Head of caudate nucleus (tissue), 42 donors: Measurements from ENCODE around the gene TUFT1.
"Not testable (repeated sequence)": the region's sequence is repeated elsewhere in the genome, so short reads cannot be mapped to it uniquely, and the experiment has no call there.

Experiments
- DNase-seq, 42 donors: peaks; one replicate each; pipeline versions ENCODE4 v3.0.0 to v3.0.0-alpha.2; 2020 to 2021; ENCODE audit warnings: mixed read lengths in 7 of 42
- intact Hi-C: fragments of 100-400 bp; cut with DNase I; formaldehyde crosslinking; loops from one replicate; pipeline ENCODE4 v1.15.0; 2022

The TUFT1 gene

DNA sequence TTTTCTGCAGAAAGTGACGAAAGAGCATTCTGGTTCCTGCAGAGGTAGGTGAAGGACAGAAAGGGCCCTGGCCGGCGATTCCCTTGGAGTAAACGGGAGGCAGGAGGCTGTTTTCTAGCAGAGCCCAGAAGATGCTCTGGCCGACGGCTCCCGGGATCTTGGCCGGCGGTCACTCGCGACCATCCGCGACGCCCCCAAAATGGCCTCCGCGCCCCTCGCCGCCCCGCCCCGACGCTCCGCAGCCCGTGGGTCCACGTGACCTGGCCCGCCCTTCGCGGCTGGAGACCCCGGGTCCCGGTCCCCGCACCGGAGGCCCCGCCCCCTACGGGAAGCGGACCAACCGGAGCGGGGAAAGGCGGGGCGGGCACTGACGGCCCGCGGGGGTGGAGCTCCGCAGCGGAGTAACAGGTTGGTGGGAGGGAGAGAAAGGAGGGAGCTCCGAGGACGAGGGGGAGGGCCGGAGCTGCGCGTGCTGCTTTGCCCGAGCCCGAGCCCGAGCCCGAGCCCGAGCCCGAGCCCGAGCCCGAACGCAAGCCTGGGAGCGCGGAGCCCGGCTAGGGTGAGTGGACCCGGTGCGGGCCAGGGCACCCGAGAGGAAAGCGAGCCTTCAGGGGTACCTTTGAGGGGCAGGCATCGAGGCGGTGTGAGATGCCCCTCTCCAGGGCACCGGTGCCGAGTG, 29.0 kb upstream of the TUFT1 start, which contains the start of gene CGN:
Gene CGN (plus strand): TSS at position 431 of the 679 bp plus-strand sequence. CDS start 7,133 bp downstream, outside the sequence.
- intact Hi-C loops = loop anchor here (1.0 kb wide), 1 partner anchor 38 kb away; no protein-coding TSS in a partner anchor
- peak; percentile 75 to 97 (median 94) for DNase-seq

DNA sequence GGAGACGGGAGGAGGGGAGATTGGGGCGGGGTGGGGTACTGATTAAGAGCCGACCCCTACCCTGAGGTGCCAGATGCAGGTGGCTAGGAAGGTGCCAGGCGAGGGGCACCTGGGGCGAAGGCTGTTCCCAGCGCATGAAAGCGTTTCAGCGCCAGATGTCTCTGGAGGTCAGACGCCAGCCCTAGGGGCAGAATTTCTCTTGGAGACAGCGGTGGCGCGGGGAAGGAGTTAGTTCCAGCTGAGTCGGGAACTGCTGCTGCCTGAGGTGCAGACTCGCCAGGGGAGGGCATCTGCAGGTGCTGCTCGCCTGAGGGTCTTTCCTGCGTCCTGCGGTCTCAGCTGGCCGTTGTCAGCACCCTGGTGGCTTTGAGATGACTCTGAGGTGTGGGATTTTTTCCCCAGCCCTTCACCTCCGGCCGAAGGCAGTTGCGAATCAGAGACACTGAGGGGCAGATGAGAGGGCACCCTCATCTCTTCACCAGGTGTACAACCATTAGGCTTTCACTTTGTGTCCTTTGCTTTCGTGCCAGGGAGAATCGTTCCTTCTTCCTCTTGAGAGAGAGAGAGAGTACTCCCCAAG, 28.4 kb upstream of the TUFT1 start:
- intact Hi-C loops = loop anchor here (1.0 kb wide), 1 partner anchor 38 kb away; no protein-coding TSS in a partner anchor
- DNase-seq = peak in 40 of 42 donors; percentile 7 to 72 (median 43)

DNA sequence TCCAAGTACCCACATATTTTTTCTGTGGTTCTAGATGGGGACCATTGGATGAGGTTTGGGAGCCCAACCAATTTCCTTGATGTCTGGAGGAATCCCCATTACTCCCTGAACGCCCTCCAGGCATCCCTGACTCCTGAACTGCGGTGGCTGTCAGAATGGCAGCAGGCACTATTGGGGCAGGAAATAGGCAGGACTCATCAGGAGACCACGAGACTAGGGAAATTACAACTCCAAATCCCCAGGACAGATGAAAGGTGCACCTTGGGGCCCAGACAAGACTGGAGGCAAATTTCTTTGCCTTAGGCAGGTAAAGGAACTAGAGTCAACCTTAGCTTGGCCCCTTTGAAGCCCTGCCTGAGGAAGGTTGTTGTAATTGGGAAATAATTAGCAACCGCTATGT, 27.8 kb upstream of the TUFT1 start:
- intact Hi-C loops = no loop called here
- peak in 1 of 42 donors; percentile 48 for DNase-seq

DNA sequence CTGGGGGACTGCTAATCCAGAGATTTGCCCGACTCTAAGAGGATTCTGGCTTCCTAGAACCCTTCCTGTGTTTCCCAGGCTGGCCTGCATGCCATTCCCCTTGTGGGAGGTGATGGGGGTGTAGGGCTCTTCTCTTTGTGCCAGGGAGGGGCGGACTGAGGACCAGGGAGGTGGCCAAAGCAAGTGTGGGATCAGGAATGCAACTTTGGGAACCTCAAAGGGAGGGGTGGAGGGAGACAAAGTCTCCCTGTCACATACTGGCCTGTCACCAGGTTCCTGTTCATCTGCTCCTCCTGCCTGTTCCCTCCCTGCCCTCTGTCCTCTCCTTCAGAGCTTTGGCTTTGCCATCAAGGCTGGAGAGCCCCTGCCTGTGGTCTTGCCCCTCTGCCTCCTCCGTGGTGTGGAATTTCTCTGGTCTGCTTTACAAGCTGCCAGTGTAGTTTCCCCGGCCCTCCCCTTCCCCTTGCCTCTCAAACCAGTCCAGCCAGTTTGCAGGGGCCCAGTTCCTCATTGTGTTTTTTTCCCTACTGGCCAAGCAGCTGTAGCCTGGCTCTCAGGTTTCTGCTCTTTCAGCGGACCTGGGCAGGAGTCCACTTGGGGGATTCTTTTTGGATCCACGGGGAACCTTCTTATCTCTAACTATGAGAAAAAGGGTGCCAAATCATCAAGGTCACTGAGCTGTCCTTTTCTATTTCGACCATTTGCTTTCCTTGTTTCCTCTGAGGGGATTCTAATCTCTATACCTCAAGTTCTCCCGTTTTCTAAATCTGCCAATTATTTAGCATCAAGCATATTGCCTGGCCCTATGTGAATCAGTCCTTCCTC, 27.1 kb upstream of the TUFT1 start:
- intact Hi-C loops = no loop called here

DNA sequence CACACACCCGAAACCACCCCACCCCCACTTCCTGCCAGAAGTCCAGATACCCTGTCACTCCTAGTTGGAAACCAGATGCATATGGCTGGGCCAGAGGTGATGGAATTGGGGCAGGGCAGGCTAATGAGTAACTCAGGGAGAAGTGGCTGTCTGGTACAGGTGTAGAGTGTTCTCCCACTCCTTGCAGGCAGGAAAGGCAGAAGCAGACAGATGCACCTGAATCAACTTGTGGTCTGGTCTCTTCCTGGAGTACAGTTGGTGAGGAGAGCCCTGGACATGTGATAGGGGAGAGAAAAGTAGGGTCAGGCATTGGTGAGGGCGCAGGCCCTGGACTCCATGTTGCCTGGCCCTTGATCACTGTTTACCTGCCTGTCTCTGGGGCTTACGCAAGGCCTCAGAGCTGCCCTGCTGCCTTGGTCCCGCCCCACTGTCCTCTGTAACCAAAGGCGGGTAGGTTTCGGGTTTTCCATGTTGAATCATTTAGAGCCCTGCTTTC, 26.4 kb upstream of the TUFT1 start:
- no peak for DNase-seq
- intact Hi-C loops = no loop called here

More for the DNA sequence above, 27.1 kb upstream of the TUFT1 start:
- peak in 2 of 42 donors; percentile 27 to 35 for DNase-seq

DNA sequence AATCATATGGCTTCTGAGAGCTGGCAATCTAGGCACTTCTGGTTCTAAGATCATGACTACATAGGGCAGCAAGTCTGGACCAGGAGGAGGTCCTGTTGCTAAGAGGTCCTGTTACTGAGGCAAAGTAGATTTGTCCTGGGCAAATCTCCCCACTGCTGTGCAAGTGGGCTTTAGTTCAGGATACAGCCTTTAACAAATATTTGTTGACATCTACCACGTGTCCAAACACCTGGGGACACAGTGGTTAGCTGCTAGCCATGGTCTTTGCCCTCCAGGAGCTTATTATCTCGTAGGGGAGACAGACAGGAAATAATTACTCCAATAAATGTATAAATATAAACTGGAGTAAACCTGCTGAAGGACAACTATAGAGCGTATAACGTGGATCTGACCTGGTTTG, 25.7 kb upstream of the TUFT1 start:
- DNase-seq = no peak
- intact Hi-C loops = no loop called here

DNA sequence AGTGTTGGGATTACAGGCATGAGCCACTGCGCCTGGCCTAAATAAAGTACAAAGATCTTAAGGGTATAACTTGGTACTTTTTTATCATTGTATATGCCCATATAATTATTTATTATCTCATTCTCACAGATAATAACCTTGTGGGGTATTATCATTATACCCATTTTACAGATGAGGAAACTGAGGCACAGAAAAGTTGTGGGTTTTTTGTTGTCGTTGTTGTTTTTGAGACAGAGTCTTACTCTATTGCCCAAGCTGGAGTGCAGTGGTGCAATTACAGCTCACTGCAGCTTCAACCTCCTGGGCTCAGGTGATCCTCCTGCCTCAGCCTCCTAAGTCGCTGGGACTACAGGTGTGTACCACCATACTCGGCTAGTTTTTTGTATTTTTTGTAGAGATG, 24.8 kb upstream of the TUFT1 start:
- DNase-seq = no peak
- intact Hi-C loops = no loop called here

DNA sequence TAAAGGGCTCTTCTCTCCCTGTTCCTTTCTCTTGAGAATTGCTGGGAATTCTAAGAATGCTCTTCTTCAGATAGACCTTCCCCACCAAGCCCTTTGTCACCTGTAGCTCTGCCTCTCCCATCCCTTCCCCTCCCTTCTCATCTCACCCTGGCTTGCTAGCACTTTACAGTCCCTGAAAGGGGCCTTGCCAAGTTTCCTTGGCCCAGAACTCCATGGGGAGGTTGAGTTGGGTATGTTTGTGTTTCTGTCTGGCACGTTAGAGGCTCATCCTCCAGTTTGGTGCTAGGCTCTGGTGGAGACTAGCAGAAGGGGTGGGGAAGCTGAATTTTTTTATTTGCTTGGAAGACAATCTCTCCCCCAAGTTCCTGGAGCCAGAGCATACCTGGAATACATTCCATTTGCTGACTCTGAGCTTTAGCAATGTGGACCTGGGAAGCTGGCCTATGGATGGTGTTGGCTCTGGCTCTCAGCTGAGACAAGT, 24.0 kb upstream of the TUFT1 start:
- DNase-seq = no peak
- intact Hi-C loops = no loop called here

DNA sequence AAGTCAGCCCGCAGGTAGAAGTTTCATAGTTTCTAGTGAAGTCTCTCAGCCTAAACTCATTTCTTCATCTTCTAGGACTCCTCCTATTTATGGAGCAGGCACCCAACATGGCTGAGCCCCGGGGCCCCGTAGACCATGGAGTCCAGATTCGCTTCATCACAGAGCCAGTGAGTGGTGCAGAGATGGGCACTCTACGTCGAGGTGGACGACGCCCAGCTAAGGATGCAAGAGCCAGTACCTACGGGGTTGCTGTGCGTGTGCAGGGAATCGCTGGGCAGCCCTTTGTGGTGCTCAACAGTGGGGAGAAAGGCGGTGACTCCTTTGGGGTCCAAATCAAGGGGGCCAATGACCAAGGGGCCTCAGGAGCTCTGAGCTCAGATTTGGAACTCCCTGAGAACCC, 21.7 kb upstream of the TUFT1 start:
- no peak for DNase-seq
- intact Hi-C loops = no loop called here

DNA sequence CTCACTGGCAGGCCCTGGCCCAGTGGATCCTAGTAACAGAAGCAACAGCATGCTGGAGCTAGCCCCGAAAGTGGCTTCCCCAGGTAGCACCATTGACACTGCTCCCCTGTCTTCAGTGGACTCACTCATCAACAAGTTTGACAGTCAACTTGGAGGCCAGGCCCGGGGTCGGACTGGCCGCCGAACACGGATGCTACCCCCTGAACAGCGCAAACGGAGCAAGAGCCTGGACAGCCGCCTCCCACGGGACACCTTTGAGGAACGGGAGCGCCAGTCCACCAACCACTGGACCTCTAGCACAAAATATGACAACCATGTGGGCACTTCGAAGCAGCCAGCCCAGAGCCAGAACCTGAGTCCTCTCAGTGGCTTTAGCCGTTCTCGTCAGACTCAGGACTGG, 21.2 kb upstream of the TUFT1 start:
- intact Hi-C loops = no loop called here
- DNase-seq = no peak

DNA sequence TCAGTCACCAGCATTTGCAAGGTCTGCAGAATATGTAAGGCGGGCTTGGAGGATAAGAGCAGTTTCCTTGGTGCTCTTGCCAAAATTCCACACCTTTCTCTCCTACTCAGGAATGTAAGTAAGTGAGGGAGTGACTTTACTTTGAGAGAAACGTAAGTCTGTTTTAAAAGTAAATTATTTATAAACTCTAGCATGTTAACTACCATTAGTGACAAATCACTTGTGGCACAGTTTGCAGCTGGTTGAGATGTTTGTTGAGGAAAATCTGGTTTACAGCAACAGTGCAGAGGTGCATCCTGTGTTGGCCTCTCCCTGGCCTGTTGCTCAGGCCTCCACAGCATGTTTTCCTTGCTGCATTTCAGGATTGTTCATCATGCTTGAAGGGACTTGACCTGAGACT, 20.4 kb upstream of the TUFT1 start:
- intact Hi-C loops = no loop called here
- DNase-seq = no peak

DNA sequence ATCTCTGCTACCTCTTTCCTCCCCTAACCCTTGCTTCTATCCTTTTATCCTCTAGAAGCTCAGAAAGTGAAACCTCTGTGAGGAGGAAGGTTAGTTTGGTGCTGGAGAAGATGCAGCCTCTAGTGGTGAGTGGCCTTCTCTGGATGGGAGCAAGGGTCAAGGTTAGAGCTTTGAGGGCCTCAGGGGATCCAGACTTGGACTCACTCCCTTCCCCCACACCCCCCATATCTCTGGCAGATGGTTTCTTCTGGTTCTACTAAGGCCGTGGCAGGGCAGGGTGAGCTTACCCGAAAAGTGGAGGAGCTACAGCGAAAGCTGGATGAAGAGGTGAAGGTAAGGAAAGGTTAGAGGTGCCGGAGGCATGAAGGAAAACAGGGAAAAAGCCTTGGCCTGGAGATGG, 19.8 kb upstream of the TUFT1 start:
- intact Hi-C loops = no loop called here
- no peak for DNase-seq

DNA sequence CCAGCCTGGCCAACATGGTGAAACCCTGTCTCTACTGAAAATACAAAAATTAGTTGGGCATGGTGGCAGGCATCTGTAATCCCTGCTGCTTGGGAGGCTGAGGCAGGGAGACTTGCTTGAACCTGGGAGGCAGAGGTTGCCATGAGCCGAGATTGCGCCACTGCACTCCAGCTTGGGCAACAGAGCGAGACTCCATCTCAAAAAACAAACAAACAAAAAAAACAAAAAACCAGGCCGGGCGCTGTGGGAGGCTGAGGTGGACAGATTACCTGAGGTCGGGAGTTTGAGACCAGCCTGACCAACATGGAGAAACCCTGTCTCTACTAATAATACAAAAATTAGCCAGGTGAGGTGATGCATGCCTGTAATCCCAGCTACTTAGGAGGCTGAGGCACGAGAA, 17.7 kb upstream of the TUFT1 start:
- DNase-seq, intact Hi-C loops: not testable (repeated sequence)

DNA sequence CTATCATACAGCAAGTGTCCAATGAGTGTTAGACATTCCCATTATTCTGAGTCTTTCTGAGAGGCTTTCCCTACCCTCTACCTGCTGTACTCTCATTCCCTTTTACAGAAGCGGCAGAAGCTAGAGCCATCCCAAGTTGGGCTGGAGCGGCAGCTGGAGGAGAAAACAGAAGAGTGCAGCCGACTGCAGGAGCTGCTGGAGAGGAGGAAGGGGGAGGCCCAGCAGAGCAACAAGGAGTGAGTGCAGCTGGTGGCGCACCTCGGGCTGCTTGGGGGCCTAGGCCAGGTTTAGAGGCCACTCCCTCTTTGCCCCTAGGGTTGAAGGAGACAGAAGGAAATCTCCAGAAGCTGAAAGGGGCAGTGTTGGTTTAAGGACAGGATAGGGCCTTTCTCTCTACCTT, 16.8 kb upstream of the TUFT1 start:
- intact Hi-C loops = no loop called here
- no peak for DNase-seq

DNA sequence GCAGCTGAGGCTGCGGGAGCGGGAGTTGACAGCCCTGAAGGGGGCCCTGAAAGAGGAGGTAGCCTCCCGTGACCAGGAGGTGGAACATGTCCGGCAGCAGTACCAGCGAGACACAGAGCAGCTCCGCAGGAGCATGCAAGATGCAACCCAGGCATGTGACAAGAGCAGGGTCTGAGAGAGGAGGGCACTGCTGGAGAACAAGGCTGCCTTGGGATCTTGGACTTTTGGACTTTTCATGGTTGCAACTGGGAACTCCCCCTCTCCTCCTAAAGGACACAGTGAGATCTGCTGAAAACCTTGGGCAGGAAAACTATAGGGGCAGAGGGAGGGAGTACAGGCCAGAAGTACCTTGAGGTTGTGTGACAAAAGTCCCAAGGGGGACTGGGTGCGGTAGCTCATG, 15.4 kb upstream of the TUFT1 start:
- intact Hi-C loops = no loop called here
- DNase-seq = no peak

DNA sequence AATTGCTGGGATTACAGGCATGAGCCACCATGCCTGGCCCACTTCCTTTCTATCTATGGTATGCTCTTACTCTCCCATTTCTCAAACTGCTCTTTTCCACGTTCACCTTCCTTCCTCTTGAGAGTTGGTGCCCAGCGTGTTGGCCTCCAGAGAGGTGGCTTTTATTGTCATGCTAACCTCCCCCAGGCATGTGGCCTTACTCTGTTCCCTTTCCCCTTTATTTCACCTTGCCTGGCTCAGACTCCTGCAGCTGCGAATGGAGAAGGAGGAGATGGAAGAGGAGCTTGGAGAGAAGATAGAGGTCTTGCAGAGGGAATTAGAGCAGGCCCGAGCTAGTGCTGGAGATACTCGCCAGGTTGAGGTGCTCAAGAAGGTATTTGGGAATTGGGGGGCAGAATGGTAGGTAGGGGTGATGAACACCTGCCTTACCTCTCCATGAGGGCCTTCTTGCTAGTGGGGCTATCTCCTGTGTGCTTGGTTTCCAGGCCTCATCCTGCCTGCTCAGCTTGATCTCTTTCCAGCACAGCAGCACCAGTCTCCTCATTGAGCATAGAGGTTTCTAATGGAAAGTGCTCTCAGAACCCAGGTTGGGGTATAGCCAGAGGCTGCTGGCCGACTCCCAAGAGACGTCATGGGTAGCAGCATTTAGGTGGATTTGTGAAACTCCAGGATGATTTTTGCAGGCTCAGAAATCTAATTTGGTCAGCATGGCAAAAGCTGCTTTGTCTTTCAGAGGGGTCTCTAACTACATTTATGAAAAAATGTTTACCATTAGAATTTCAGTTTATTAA, 13.2 kb upstream of the TUFT1 start:
- DNase-seq = no peak
- intact Hi-C loops = no loop called here

DNA sequence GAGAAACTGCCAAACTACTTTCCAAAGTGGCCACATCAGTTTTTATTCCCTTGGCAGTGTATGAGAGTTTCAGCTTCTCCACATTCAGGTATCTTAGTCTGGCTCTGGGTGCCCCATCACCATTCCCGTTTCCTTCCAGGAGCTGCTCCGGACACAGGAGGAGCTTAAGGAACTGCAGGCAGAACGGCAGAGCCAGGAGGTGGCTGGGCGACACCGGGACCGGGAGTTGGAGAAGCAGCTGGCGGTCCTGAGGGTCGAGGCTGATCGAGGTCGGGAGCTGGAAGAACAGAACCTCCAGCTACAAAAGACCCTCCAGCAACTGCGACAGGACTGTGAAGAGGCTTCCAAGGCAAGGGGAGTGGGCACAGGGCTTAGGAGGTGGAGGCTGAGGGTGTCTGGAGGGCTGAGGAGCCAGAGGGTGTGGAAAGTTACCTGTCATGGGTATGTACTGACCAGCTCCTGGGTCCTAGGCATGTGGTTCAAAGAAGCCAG, 10.9 kb upstream of the TUFT1 start:
- no peak for DNase-seq
- intact Hi-C loops = no loop called here

DNA sequence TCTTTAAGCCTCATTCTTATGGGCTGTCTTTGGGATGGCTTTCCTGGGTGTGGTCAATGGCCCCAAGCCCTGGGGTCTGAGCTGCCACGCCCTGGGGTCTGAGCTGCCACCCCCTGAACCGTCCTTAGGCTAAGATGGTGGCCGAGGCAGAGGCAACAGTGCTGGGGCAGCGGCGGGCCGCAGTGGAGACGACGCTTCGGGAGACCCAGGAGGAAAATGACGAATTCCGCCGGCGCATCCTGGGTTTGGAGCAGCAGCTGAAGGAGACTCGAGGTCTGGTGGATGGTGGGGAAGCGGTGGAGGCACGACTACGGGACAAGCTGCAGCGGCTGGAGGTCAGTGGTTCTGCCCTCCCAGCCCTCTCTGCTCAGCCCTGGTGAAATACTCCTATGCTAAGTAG, 10.3 kb upstream of the TUFT1 start:
- DNase-seq = no peak
- intact Hi-C loops = loop anchor here (5.0 kb wide), 1 partner anchor 72 kb away; the partner anchor contains the start of gene POGZ

DNA sequence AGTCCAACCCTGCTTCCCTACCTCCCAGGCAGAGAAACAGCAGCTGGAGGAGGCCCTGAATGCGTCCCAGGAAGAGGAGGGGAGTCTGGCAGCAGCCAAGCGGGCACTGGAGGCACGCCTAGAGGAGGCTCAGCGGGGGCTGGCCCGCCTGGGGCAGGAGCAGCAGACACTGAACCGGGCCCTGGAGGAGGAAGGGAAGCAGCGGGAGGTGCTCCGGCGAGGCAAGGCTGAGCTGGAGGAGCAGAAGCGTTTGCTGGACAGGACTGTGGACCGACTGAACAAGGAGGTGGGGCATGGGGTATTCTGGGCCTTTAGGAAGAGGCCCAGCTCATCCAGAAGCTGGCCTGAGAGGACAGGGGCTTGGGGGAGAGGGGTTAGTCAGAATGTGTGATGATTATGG, 9.6 kb upstream of the TUFT1 start:
- intact Hi-C loops = loop anchor here (5.0 kb wide), 1 partner anchor 73 kb away; the partner anchor contains the start of gene POGZ
- DNase-seq = no peak
